Hepatocyte (in vitro differentiated cells): ENCODE results near the gene UBTD2. TPM values are rescaled to one million over a fixed set of nuclear protein-coding genes. Genes with fewer than 3 reads are reported as not detected.
A peak's percentile ranks its signal among the peaks of the same experiment; 100 is the strongest.

Experiments
- DNase-seq: peaks from one replicate; pipeline ENCODE4 v3.0.0-alpha.2; 2016; ENCODE audit warnings: low spot score
- H2AFZ ChIP-seq: fragments of 200-600 bp; sonication (generic); 2 replicates; pipeline ENCODE4 v1.6.0; 2016; ENCODE audit warnings: antibody characterized with exemption, mild to moderate bottlenecking
- H3K27ac ChIP-seq: fragments of 200-600 bp; sonication (generic); 2 replicates; pipeline ENCODE4 v1.5.1; 2016; ENCODE audit warnings: mild to moderate bottlenecking
- H3K27me3 ChIP-seq: fragments of 200-600 bp; sonication (generic); 2 replicates; pipeline ENCODE4 v1.6.1; 2016
- H3K36me3 ChIP-seq: fragments of 200-600 bp; sonication (generic); replicated peaks from 2 replicates; pipeline ENCODE4 v1.5.1; 2016; ENCODE audit warnings: low read depth; ENCODE audit not compliant: insufficient read depth
- H3K4me1 ChIP-seq: fragments of 200-600 bp; sonication (generic); 2 replicates; pipeline ENCODE4 v1.5.1; 2016; ENCODE audit warnings: mild to moderate bottlenecking, moderate library complexity; ENCODE audit not compliant: insufficient read depth
- H3K4me2 ChIP-seq: fragments of 200-600 bp; sonication (generic); 2 replicates; pipeline ENCODE4 v1.6.0; 2016
- H3K4me3 ChIP-seq: fragments of 200-600 bp; sonication (generic); 2 replicates; pipeline ENCODE4 v1.5.1; 2016; ENCODE audit warnings: mild to moderate bottlenecking
- H3K79me2 ChIP-seq: fragments of 200-600 bp; sonication (generic); 2 replicates; pipeline ENCODE4 v1.6.0; 2017; ENCODE audit warnings: mild to moderate bottlenecking
- H3K9me2 ChIP-seq: fragments of 200-600 bp; sonication (generic); replicated peaks from 2 replicates; pipeline ENCODE4 v1.6.0; 2017; ENCODE audit warnings: mild to moderate bottlenecking; ENCODE audit not compliant: insufficient read depth
- H3K9me3 ChIP-seq: fragments of 200-600 bp; sonication (generic); 2 replicates; pipeline ENCODE4 v1.5.1; 2016; ENCODE audit warnings: low read depth, mild to moderate bottlenecking
- H4K20me1 ChIP-seq: fragments of 200-600 bp; sonication (generic); 2 replicates; pipeline ENCODE4 v1.6.0; 2016; ENCODE audit warnings: mild to moderate bottlenecking; ENCODE audit not compliant: insufficient read depth, poor library complexity, severe bottlenecking
- CTCF ChIP-seq: fragments of 200-600 bp; sonication (generic); IDR thresholded peaks from 2 replicates; pipeline ENCODE4 v1.5.1; 2016; ENCODE audit warnings: antibody characterized with exemption, mild to moderate bottlenecking; ENCODE audit not compliant: poor library complexity
- EZH2 ChIP-seq: fragments of 200-600 bp; sonication (generic); IDR thresholded peaks from 2 replicates; pipeline ENCODE4 v1.6.1; 2016; ENCODE audit warnings: antibody characterized with exemption, mild to moderate bottlenecking, borderline replicate concordance
- EZH2phosphoT487 ChIP-seq: fragments of 200-600 bp; sonication (generic); IDR thresholded peaks from one replicate; pipeline ENCODE4 v1.6.1; 2018; ENCODE audit warnings: antibody characterized with exemption, mild to moderate bottlenecking, low read depth, moderate library complexity; ENCODE audit not compliant: unreplicated experiment, severe bottlenecking
- WGBS: methylation state at CpG from one replicate; pipeline ENCODE4 v1.1.6; 2016; ENCODE audit warnings: low lambda C conversion rate; ENCODE audit errors: missing lambda C conversion rate; 5-methylcytosine and 5-hydroxymethylcytosine counted together
- polyA plus RNA-seq: library from polyadenylated mRNA; unstranded; fragments of >200 nt; fragmentation: Nextera tagmentation; extraction: Ambion mirVana; gene quantifications from 2 replicates; pipeline ENCODE4 v1.2.1, GENCODE V29; 2016
- total RNA-seq: library from RNA; depleted of rRNA; stranded (reverse); fragments of >200 nt; gene quantifications from 2 replicates; pipeline ENCODE4 v1.2.3, GENCODE V29; 2014

Gene UBTD2
- total and polyA plus RNA-seq, 2 experiments from 2014 or later: 27.4 to 51.7 TPM

GRCh38 chr5:172321593-172321992 is 38.0 kb upstream of the UBTD2 start:
- Histone ChIP-seq H3K4me3 (no peak overlapping the region), H3K27ac (no peak overlapping the region), H3K4me2 (no peak overlapping the region), H3K4me1 (no peaks in the 10 kb centered on the region), H3K36me3 (no peaks in the 10 kb centered on the region), H3K79me2 (no peaks in the 10 kb centered on the region), H2AFZ (no peak overlapping the region), H3K9me2 (no peaks in the 10 kb centered on the region), H4K20me1 (no peaks in the 10 kb centered on the region), H3K27me3 (no peaks in the 10 kb centered on the region), H3K9me3 (no peaks in the 10 kb centered on the region)
- no peak for DNase-seq
- TF ChIP-seq CTCF (no peak), EZH2 (no peak), EZH2phosphoT487 (no peak)

DNA sequence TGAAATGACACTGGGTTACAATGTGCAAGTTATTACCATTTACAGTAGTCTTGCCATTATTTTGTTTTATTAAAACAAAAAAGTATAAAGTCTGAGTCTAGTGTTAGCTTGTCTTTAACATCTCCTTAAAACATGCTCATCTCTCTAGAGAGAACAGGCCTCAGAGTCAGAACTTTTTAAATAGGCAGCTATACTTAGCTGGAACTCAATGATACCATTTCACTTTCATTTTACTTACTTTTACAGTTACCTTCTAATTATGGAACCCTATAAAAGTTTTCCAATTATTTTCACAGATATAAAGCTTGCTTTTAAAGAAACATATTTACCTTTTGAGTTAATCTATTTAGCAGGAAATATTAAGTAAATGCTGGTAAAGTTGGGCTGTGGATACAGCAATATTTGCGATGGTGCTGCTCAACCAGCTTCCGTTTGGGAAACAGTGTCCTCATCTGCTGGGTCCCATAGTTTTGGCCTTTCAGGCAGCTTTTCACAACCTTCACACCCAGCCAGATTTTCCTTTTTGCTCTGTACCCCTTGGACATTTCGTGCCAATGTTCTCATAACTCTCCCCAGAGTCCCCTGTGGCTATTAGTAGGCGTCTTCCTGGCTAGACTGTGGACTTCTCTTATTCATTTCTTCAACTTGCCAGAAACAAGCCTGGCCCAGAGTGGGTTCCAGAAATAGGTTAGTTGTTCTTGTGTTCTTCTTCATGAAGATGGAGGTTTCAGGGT is 36.3 kb upstream of the UBTD2 start:
- Histone ChIP-seq H3K9me2 (no peaks in the 10 kb centered on the region), H3K79me2 (no peaks in the 10 kb centered on the region), H3K9me3 (no peaks in the 10 kb centered on the region), H3K4me1 (no peaks in the 10 kb centered on the region), H3K36me3 (no peaks in the 10 kb centered on the region), H3K27me3 (no peaks in the 10 kb centered on the region), H3K4me2 (no peak overlapping the region), H2AFZ (no peak overlapping the region), H4K20me1 (no peaks in the 10 kb centered on the region), H3K27ac (no peak overlapping the region), H3K4me3 (no peak overlapping the region)
- no peak for DNase-seq
- WGBS: 93% methylated on average over 4 of the region's 4 CpGs
- no peak for TF ChIP-seq CTCF
- no peak for TF ChIP-seq EZH2phosphoT487
- TF ChIP-seq EZH2: no peak

GRCh38 chr5:172315587-172316493 is 32.3 kb upstream of the UBTD2 start:
- WGBS: 81% methylated on average over 11 of the region's 11 CpGs
- Histone ChIP-seq H3K36me3 (no peaks in the 10 kb centered on the region), H3K4me1 (peaks cover 5% of the 10 kb centered on the region), H3K79me2 (no peaks in the 10 kb centered on the region), H3K4me2 (peak overlapping the region; percentile 61), H3K9me3 (no peaks in the 10 kb centered on the region), H4K20me1 (no peaks in the 10 kb centered on the region), H3K27ac (peak overlapping the region; percentile 97), H3K27me3 (no peaks in the 10 kb centered on the region), H3K4me3 (no peak overlapping the region), H2AFZ (no peak overlapping the region), H3K9me2 (no peaks in the 10 kb centered on the region)
- TF ChIP-seq CTCF (no peak), EZH2 (no peak), EZH2phosphoT487 (no peak)
- no peak for DNase-seq
